Skeletal muscle tissue (tissue), 4 donors: ENCODE results near the gene ZNF575. TPM values are rescaled to one million over a fixed set of nuclear protein-coding genes. Genes with fewer than 3 reads are reported as not detected.

Experiments used
- H3K27ac ChIP-seq: one replicate; pipeline ENCODE4 v1.7.0; 2013; ENCODE audit warnings: mild to moderate bottlenecking, low read depth, low read length, inconsistent platforms
- H3K27me3 ChIP-seq, 3 donors: one replicate each; pipeline ENCODE4 v1.7.0; 2013; ENCODE audit warnings: low read length in 3 of 3; ENCODE audit not compliant: control insufficient read depth in 3 of 3, insufficient read depth in 3 of 3
- H3K36me3 ChIP-seq, 3 donors: one replicate each; pipeline ENCODE4 v1.7.0; 2013; ENCODE audit warnings: low read length in 3 of 3; ENCODE audit not compliant: control insufficient read depth in 3 of 3, insufficient read depth in 3 of 3
- H3K4me1 ChIP-seq, 3 donors: one replicate each; pipeline ENCODE4 v1.7.0; 2013; ENCODE audit warnings: low read length in 3 of 3, mild to moderate bottlenecking in 3 of 3; ENCODE audit not compliant: control insufficient read depth in 3 of 3, insufficient read depth in 3 of 3
- H3K4me3 ChIP-seq, 3 donors: one replicate each; pipeline ENCODE4 v1.7.0; 2013; ENCODE audit warnings: low read length in 3 of 3
- H3K9ac ChIP-seq, 3 donors: one replicate each; pipeline ENCODE4 v1.7.0; 2013; ENCODE audit warnings: low read length in 3 of 3, mild to moderate bottlenecking in 3 of 3, moderate library complexity in 2 of 3, low read depth in 1 of 3
- H3K9me3 ChIP-seq, 3 donors: one replicate each; pipeline ENCODE4 v1.7.0; 2013; ENCODE audit warnings: low read length in 3 of 3; ENCODE audit not compliant: control insufficient read depth in 3 of 3
- total RNA-seq: library from RNA; depleted of rRNA; stranded (reverse); fragments of >200 nt; gene quantifications from one replicate; pipeline ENCODE4 v1.2.3, GENCODE V29; 2014
- donor health status: Osteomylitis.

ZNF575 gene
- total RNA-seq, 1 donor from 2014 or later, result not detected

DNA sequence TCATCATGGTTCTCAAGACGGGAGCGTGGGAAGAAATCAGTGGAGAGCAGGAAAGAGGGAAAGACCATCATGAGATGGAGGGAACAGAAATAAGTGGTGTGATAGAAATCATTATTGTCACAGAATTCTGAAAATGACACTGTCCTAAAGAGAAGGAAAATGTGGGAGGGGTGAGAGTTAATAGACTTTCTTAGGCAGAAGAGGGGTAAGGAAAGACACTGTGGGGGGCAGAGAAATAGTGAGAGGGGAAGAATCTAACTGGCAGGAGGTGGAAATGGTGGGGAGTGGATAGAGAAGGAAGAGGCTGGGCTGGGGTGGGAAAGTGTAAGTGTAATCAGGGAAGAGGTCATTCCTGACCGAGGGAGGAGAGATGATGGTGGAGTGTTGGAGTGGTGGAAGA, 45.8 kb downstream of the ZNF575 start:
- no peak overlapping the region for H3K9ac ChIP-seq
- H3K4me1 ChIP-seq, result peaks cover 19 to 25% (median 21%) of the 10 kb centered on the region in 3 donors
- H3K27ac ChIP-seq, result no peak overlapping the region
- H3K4me3 ChIP-seq, result no peak overlapping the region
- H3K27me3 ChIP-seq, result no peaks in the 10 kb centered on the region
- H3K36me3 ChIP-seq, result peaks cover 0 to under 1% (median 0%) of the 10 kb centered on the region in 3 donors
- no peaks in the 10 kb centered on the region for H3K9me3 ChIP-seq

- Histone ChIP-seq H3K9me3 (no peaks in the 10 kb centered on the region), H3K4me3 (peak overlapping the region in 2 of 3 donors; percentile 66 to 68), H3K27me3 (no peaks in the 10 kb centered on the region), H3K9ac (peak overlapping the region in 2 of 3 donors; percentile 32 to 33), H3K27ac (no peak overlapping the region), H3K4me1 (peaks cover 4 to 10% (median 7%) of the 10 kb centered on the region in 3 donors), H3K36me3 (peaks cover under 1 to 5% (median 4%) of the 10 kb centered on the region in 3 donors)
These were observed 48.5 kb downstream of the ZNF575 start for GRCh38 chr19:43581467-43581866.

GRCh38 chr19:43582495-43582894, 49.5 kb downstream of the ZNF575 start:
- Histone ChIP-seq H3K4me3 (no peak overlapping the region), H3K27ac (no peak overlapping the region), H3K9ac (no peak overlapping the region), H3K9me3 (no peaks in the 10 kb centered on the region), H3K36me3 (peaks cover 4 to 10% (median 6%) of the 10 kb centered on the region in 3 donors), H3K27me3 (no peaks in the 10 kb centered on the region), H3K4me1 (peaks cover 4 to 10% (median 5%) of the 10 kb centered on the region in 3 donors)

- Histone ChIP-seq H3K27me3 (no peaks in the 10 kb centered on the region), H3K27ac (no peak overlapping the region), H3K4me1 (peaks cover 4 to 10% (median 5%) of the 10 kb centered on the region in 3 donors), H3K9me3 (no peaks in the 10 kb centered on the region), H3K36me3 (peaks cover 6 to 12% (median 8%) of the 10 kb centered on the region in 3 donors), H3K4me3 (no peak overlapping the region), H3K9ac (no peak overlapping the region)
These were observed 51.5 kb downstream of the ZNF575 start for GRCh38 chr19:43584484-43584883.

Other genes with a start within 250 kb of the ZNF575 start
- 5.2 TPM for gene CD177, start 179.5 kb upstream of the ZNF575 start, total RNA-seq
- not detected for gene TEX101, start 118.3 kb upstream of the ZNF575 start, total RNA-seq
- not detected for gene LYPD3, start 67.6 kb upstream of the ZNF575 start, total RNA-seq
- 4.7 TPM for gene PHLDB3, start 28.4 kb upstream of the ZNF575 start, total RNA-seq
- 32.4 TPM for gene ETHE1, start 6.0 kb upstream of the ZNF575 start, total RNA-seq
- gene XRCC1, start 42.3 kb downstream of the ZNF575 start, total RNA-seq, result 7.3 TPM
- 6.8 TPM for gene PINLYP, start 42.6 kb downstream of the ZNF575 start, total RNA-seq
- gene IRGQ, start 62.9 kb downstream of the ZNF575 start, total RNA-seq, result 24.5 TPM
- gene ZNF576, start 63.4 kb downstream of the ZNF575 start, total RNA-seq, result 6.8 TPM
- gene SRRM5, start 78.9 kb downstream of the ZNF575 start, total RNA-seq, result not detected
- gene ZNF428, start 86.4 kb downstream of the ZNF575 start, total RNA-seq, result 44.9 TPM
- gene CADM4, start 106.7 kb downstream of the ZNF575 start, total RNA-seq, result 7.8 TPM
- gene PLAUR, start 137.0 kb downstream of the ZNF575 start, total RNA-seq, result 2.1 TPM
- not detected for gene IRGC, start 182.9 kb downstream of the ZNF575 start, total RNA-seq
- 6.3 TPM for gene SMG9, start 221.8 kb downstream of the ZNF575 start, total RNA-seq
- gene KCNN4, start 247.8 kb downstream of the ZNF575 start, total RNA-seq, result 1.0 TPM